Mucosa of descending colon (tissue), 3 donors: Measurements from ENCODE around the gene TFEB. TPM values are rescaled to one million over a fixed set of nuclear protein-coding genes. Genes with fewer than 3 reads are reported as not detected.
A peak's percentile ranks its signal among the peaks of the same experiment; 100 is the strongest.

Experiments
- ATAC-seq: fragments of 200-7000 bp; cut with Tn5 transposase; one replicate; pipeline ENCODE4 v1.9.1; 2020; ENCODE audit warnings: mild to moderate bottlenecking, moderate library complexity
- DNase-seq, 3 donors: peaks; one replicate each; pipeline ENCODE4 v3.0.0-alpha.2; 2020
- H3K36me3 ChIP-seq: fragments of 200-600 bp; one replicate; pipeline ENCODE4 v1.8.0; 2021; ENCODE audit warnings: low read depth, mild to moderate bottlenecking
- H3K4me1 ChIP-seq: fragments of 200-600 bp; one replicate; pipeline ENCODE4 v1.8.0; 2021; ENCODE audit warnings: low read depth, mild to moderate bottlenecking
- H3K4me3 ChIP-seq: fragments of 200-600 bp; one replicate; pipeline ENCODE4 v1.8.0; 2021; ENCODE audit warnings: mild to moderate bottlenecking
- H3K9me3 ChIP-seq: fragments of 200-600 bp; one replicate; pipeline ENCODE4 v1.8.0; 2021; ENCODE audit warnings: mild to moderate bottlenecking
- CTCF ChIP-seq: fragments of 200-600 bp; IDR thresholded peaks from one replicate; pipeline ENCODE4 v1.8.0; 2022; ENCODE audit warnings: antibody characterized with exemption, mild to moderate bottlenecking
- intact Hi-C, 2 donors: fragments of 100-400 bp; cut with DNase I in 1 of 2; cut with micrococcal nuclease in 1 of 2; formaldehyde crosslinking; loops; one replicate each; pipeline versions ENCODE4 v1.11.0 to v1.11.1; 2022; cut with DNase I, micrococcal nuclease
- total RNA-seq, 3 donors: library from RNA; stranded (reverse); fragmentation: NEBNext Ultra II Directional in 2 of 3; extraction: Animal tissue kit (Norgen Biotek cat#: 25700) in 2 of 3; gene quantifications; one replicate each; pipeline versions ENCODE4 v1.2.1 to v1.2.4, GENCODE V29; 2021 to 2023
- donor health status: DM: no; HTN: no; CAD: no; lungs with moderate emphysema.
- donor health status: DM: no; HTN: no; CAD: no.
- donor health status: DM: no; HTN: yes; CAD: no.

TFEB gene
- total RNA-seq, 3 donors from 2014 or later, result 35.2 to 44.5 (median 40.2) TPM

GRCh38 chr6:41730531-41731436, 4.6 kb downstream of the TFEB start:
- Histone ChIP-seq H3K4me3 (no peak overlapping the region), H3K36me3 (no peaks in the 10 kb centered on the region), H3K4me1 (peaks cover 44% of the 10 kb centered on the region), H3K9me3 (no peaks in the 10 kb centered on the region)
- DNase-seq (peak in 1 of 3 donors; percentile 19), ATAC-seq (no peak)
- TF ChIP-seq CTCF, result no peak
- intact Hi-C loops, result no loop called here

GRCh38 chr6:41729624-41730023, 5.8 kb downstream of the TFEB start:
- H3K4me1 ChIP-seq, result peaks cover 40% of the 10 kb centered on the region
- ATAC-seq (no peak), DNase-seq (peak in 1 of 3 donors; percentile 21)
- no peaks in the 10 kb centered on the region for H3K36me3 ChIP-seq
- no peaks in the 10 kb centered on the region for H3K9me3 ChIP-seq
- no peak for TF ChIP-seq CTCF
- H3K4me3 ChIP-seq, result no peak overlapping the region
- intact Hi-C loops, result no loop called here

GRCh38 chr6:41728954-41729353, 6.5 kb downstream of the TFEB start:
- DNase-seq (peak in 2 of 3 donors; percentile 32 to 55), ATAC-seq (no peak)
- Histone ChIP-seq H3K9me3 (no peaks in the 10 kb centered on the region), H3K4me1 (peaks cover 40% of the 10 kb centered on the region), H3K4me3 (no peak overlapping the region), H3K36me3 (no peaks in the 10 kb centered on the region)
- intact Hi-C loops, result no loop called here
- no peak for TF ChIP-seq CTCF

- no peaks in the 10 kb centered on the region for H3K36me3 ChIP-seq
- peak; percentile 60 to 83 (median 74) for DNase-seq
- intact Hi-C loops, result no loop called here
- no peak overlapping the region for H3K4me3 ChIP-seq
- no peaks in the 10 kb centered on the region for H3K9me3 ChIP-seq
- peaks cover 36% of the 10 kb centered on the region for H3K4me1 ChIP-seq
- peak; percentile 76 for ATAC-seq
- no peak for TF ChIP-seq CTCF
Measured at GRCh38 chr6:41728073-41728936, 7.1 kb downstream of the TFEB start.

GRCh38 chr6:41727705-41728072, 7.7 kb downstream of the TFEB start:
- ATAC-seq (no peak), DNase-seq (no peak)
- no peaks in the 10 kb centered on the region for H3K9me3 ChIP-seq
- TF ChIP-seq CTCF, result no peak
- intact Hi-C loops, result no loop called here
- no peaks in the 10 kb centered on the region for H3K36me3 ChIP-seq
- H3K4me1 ChIP-seq, result peaks cover 30% of the 10 kb centered on the region
- no peak overlapping the region for H3K4me3 ChIP-seq
